Measurements from ENCODE around the gene TSPAN33. TPM values are rescaled to one million over a fixed set of nuclear protein-coding genes. Genes with fewer than 3 reads are reported as not detected.
A peak's percentile ranks its signal among the peaks of the same experiment; 100 is the strongest.

TSPAN33 gene
- polyA plus RNA-seq, 1 of the 3 experiments (the other 2 are of a cell fraction) = 6.9 TPM

- Histone ChIP-seq H4K20me1 (ENCODE audit: insufficient read depth) (no peaks in the 10 kb centered on the region), H3K4me2 (no peak overlapping the region), H3K36me3 (replicated peaks in 1 of 2; ENCODE audit: control insufficient read depth in 1 of 2, insufficient read depth in 2 of 2, low read length in 1 of 2) (no peaks in the 10 kb centered on the region), H3K79me2 (ENCODE audit: insufficient read depth) (no peaks in the 10 kb centered on the region), H3K4me3 (ENCODE audit: low read depth in 2 of 2, low read length in 1 of 2) (no peak overlapping the region), H2AFZ (ENCODE audit: low read depth) (no peak overlapping the region), H3K27ac (ENCODE audit: low read depth in 2 of 2, low read length in 1 of 2) (no peak overlapping the region), H3K27me3 (ENCODE audit: insufficient read depth) (peaks cover 12% of the 10 kb centered on the region; the same call in 1 of the 2 replicates), H3K9ac (no peak overlapping the region), H3K9me2 (no peaks in the 10 kb centered on the region), H3F3A (replicated peaks; ENCODE audit: insufficient read depth) (no peaks in the 10 kb centered on the region), H3K4me1 (ENCODE audit: control insufficient read depth in 1 of 2, insufficient read depth in 2 of 2, low read depth in 1 of 2, low read length in 1 of 2) (peaks cover 0 to 7% of the 10 kb centered on the region in 2 experiments; a peak in 1 of 4 replicates), H3K9me3 (no peaks in the 10 kb centered on the region)
- ChIA-PET POLR2A (no interaction called here), CTCF (interaction anchor here (0.7 to 2.3 kb wide), 5 partner anchors 12 to 100 kb away, joined by 3 to 16 read pairs (median 4); no protein-coding TSS in a partner anchor)
- TF ChIP-seq FOSL2 (IDR thresholded peaks at IDR 0.05; ENCODE audit: borderline replicate concordance, low read depth) (no peak), CHD2 (IDR thresholded peaks at IDR 0.05; ENCODE audit: low read length, partially characterized antibody) (no peak), POLR2AphosphoS5 (IDR thresholded peaks at IDR 0.05; ENCODE audit: low read depth, low read length) (no peak), USF2 (IDR thresholded peaks at IDR 0.05; ENCODE audit: borderline replicate concordance, low read depth, low read length) (no peak), FOXM1 (IDR thresholded peaks at IDR 0.05; ENCODE audit: low read depth) (no peak), RAD21 (IDR thresholded peaks at IDR 0.05; ENCODE audit: low read length) (no peak)
- 75% methylated on average over 1 of the region's 1 CpG for WGBS (ENCODE audit: low lambda C conversion rate)
- peak; percentile 32 for DNase-seq
Observed at GRCh38 chr7:129110258-129110981, 34.1 kb upstream of the TSPAN33 start.

- H3K36me3 ChIP-seq (replicated peaks in 1 of 2; ENCODE audit: control insufficient read depth in 1 of 2, insufficient read depth in 2 of 2, low read length in 1 of 2) = no peaks in the 10 kb centered on the region
- ChIA-PET POLR2A (no interaction called here), CTCF (interaction anchor here (0.7 to 2.3 kb wide), 7 partner anchors 11 to 108 kb away, joined by 3 to 16 read pairs (median 4); no protein-coding TSS in a partner anchor)
Observed at GRCh38 chr7:129110982-129111376, 33.5 kb upstream of the TSPAN33 start.

More at GRCh38 chr7:129110982-129111376, 33.5 kb upstream of the TSPAN33 start:
- H3K79me2 ChIP-seq (ENCODE audit: insufficient read depth) = no peaks in the 10 kb centered on the region
- no peak overlapping the region for H2AFZ ChIP-seq (ENCODE audit: low read depth)
- H3K9ac ChIP-seq = no peak overlapping the region
- H4K20me1 ChIP-seq (ENCODE audit: insufficient read depth) = no peaks in the 10 kb centered on the region
- H3K27me3 ChIP-seq (ENCODE audit: insufficient read depth) = peaks cover 12% of the 10 kb centered on the region; the same call in 1 of the 2 replicates
- no peaks in the 10 kb centered on the region for H3K9me3 ChIP-seq
- TF ChIP-seq CHD2 (IDR thresholded peaks at IDR 0.05; ENCODE audit: low read length, partially characterized antibody) (no peak), EZH2phosphoT487 (IDR thresholded peaks at IDR 0.05; ENCODE audit: borderline replicate concordance, low read depth) (no peak), USF2 (IDR thresholded peaks at IDR 0.05; ENCODE audit: borderline replicate concordance, low read depth, low read length) (no peak), TCF12 (IDR thresholded peaks at IDR 0.05) (no peak), NRF1 (IDR thresholded peaks at IDR 0.05; ENCODE audit: low read depth, low read length) (no peak), FOXJ3 (CRISPR knock-in tag; IDR thresholded peaks at IDR 0.05) (no peak), EP300 (IDR thresholded peaks at IDR 0.05; ENCODE audit: borderline replicate concordance in 1 of 2, low read depth in 1 of 2, low read length in 1 of 2) (no peak), NFIC (IDR thresholded peaks at IDR 0.05; ENCODE audit: borderline replicate concordance) (no peak), SIN3A (IDR thresholded peaks at IDR 0.05; ENCODE audit: borderline replicate concordance, low read depth, low read length) (no peak), RXRA (IDR thresholded peaks at IDR 0.05; ENCODE audit: borderline replicate concordance, low read depth) (no peak), TAF1 (IDR thresholded peaks at IDR 0.05; ENCODE audit: borderline replicate concordance, low read depth, low read length) (no peak), JUND (IDR thresholded peaks at IDR 0.05) (no peak), FOXM1 (IDR thresholded peaks at IDR 0.05; ENCODE audit: low read depth) (no peak), RAD21 (IDR thresholded peaks at IDR 0.05; ENCODE audit: low read length) (no peak), RFX5 (IDR thresholded peaks at IDR 0.05; ENCODE audit: low read length) (no peak)
- H3K27ac ChIP-seq (ENCODE audit: low read depth in 2 of 2, low read length in 1 of 2) = no peak overlapping the region
- no peaks in the 10 kb centered on the region for H3F3A ChIP-seq (replicated peaks; ENCODE audit: insufficient read depth)
- H3K4me3 ChIP-seq (ENCODE audit: low read depth in 2 of 2, low read length in 1 of 2) = no peak overlapping the region
- DNase-seq = no peak
- H3K4me1 ChIP-seq (ENCODE audit: control insufficient read depth in 1 of 2, insufficient read depth in 2 of 2, low read depth in 1 of 2, low read length in 1 of 2) = peaks cover 0 to 7% of the 10 kb centered on the region in 2 experiments; a peak in 1 of 4 replicates
- H3K9me2 ChIP-seq = no peaks in the 10 kb centered on the region
- H3K4me2 ChIP-seq = no peak overlapping the region
